SK-N-SH (cell line): ENCODE results near the gene TANC1. TPM values are rescaled to one million over a fixed set of nuclear protein-coding genes. Genes with fewer than 3 reads are reported as not detected.

Source experiments
- CTCF ChIA-PET: fragments of 300-600, 350-600 bp; formaldehyde crosslinking; extraction: SDS; loops from one replicate; lab custom pipeline; 2021; lab: Yijun Ruan, JAX
- POLR2A ChIA-PET: fragments of 350-600 bp; sonication (Branson Sonifier 250); formaldehyde crosslinking; extraction: SDS; loops from one replicate; lab custom pipeline; 2020; ENCODE audit warnings: antibody characterized with exemption, inconsistent platforms; lab: Yijun Ruan, JAX
- DNase-seq: peaks from one replicate; pipeline ENCODE4 v3.0.0; 2012
- H2AFZ ChIP-seq: fragments of 200-600 bp; sonication (generic); 2 replicates; pipeline ENCODE4 v1.8.1; 2016; ENCODE audit warnings: antibody characterized with exemption, mild to moderate bottlenecking, low read depth
- H3F3A ChIP-seq: fragments of 200-600 bp; sonication (generic); replicated peaks from 2 replicates; pipeline ENCODE3; 2016; ENCODE audit warnings: antibody characterized with exemption, mild to moderate bottlenecking; ENCODE audit not compliant: insufficient read depth
- H3K27ac ChIP-seq, 2 experiments: fragments of 200-500 bp in 1 of 2; fragments of 200-600 bp in 1 of 2; sonication (Bioruptor generic) in 1 of 2; sonication (generic), shearing (Covaris generic) in 1 of 2; 2 replicates each; pipeline versions ENCODE4 v1.5.1 to v1.6.1; 2014 to 2016; ENCODE audit warnings: low read depth in 2 of 2, inconsistent platforms in 1 of 2, low read length in 1 of 2, mild to moderate bottlenecking in 1 of 2, mixed read lengths in 1 of 2
- H3K27me3 ChIP-seq: fragments of 200-600 bp; sonication (generic), shearing (Covaris generic); 2 replicates; pipeline ENCODE4 v1.6.1; 2016; ENCODE audit warnings: mixed run types; ENCODE audit not compliant: insufficient read depth
- H3K36me3 ChIP-seq, 2 experiments: fragments of 200-500 bp in 1 of 2; fragments of 200-600 bp in 1 of 2; sonication (Bioruptor generic) in 1 of 2; sonication (generic) in 1 of 2; replicated peaks in 1 of 2; 2 replicates each; pipeline versions ENCODE3 to v1.5.1; 2014 to 2016; ENCODE audit warnings: low read length in 1 of 2, mild to moderate bottlenecking in 1 of 2; ENCODE audit not compliant: insufficient read depth in 2 of 2, control insufficient read depth in 1 of 2
- H3K4me1 ChIP-seq, 2 experiments: fragments of 200-500 bp in 1 of 2; fragments of 200-600 bp in 1 of 2; sonication (Bioruptor generic) in 1 of 2; sonication (generic), shearing (Covaris generic) in 1 of 2; 2 replicates each; pipeline versions ENCODE4 v1.5.1 to v1.6.1; 2014 to 2016; ENCODE audit warnings: low read depth in 1 of 2, low read length in 1 of 2, mixed run types in 1 of 2; ENCODE audit not compliant: insufficient read depth in 2 of 2, control insufficient read depth in 1 of 2
- H3K4me2 ChIP-seq: fragments of 200-600 bp; sonication (generic), shearing (Covaris generic); 2 replicates; pipeline ENCODE4 v1.6.1; 2017; ENCODE audit warnings: mixed run types
- H3K4me3 ChIP-seq, 2 experiments: fragments of 200-500 bp in 1 of 2; fragments of 200-600 bp in 1 of 2; sonication (Bioruptor generic) in 1 of 2; sonication (generic), shearing (Covaris generic) in 1 of 2; 2 replicates each; pipeline versions ENCODE4 v1.5.1 to v1.8.1; 2014 to 2016; ENCODE audit warnings: low read depth in 2 of 2, inconsistent platforms in 1 of 2, low read length in 1 of 2, mild to moderate bottlenecking in 1 of 2, mixed read lengths in 1 of 2, moderate library complexity in 1 of 2
- H3K79me2 ChIP-seq: fragments of 200-600 bp; sonication (generic); 2 replicates; pipeline ENCODE4 v1.8.1; 2017; ENCODE audit warnings: mild to moderate bottlenecking; ENCODE audit not compliant: insufficient read depth
- H3K9ac ChIP-seq: fragments of 200-600 bp; sonication (generic); 2 replicates; pipeline ENCODE4 v1.6.1; 2017; ENCODE audit warnings: mixed run types
- H3K9me2 ChIP-seq: fragments of 200-600 bp; sonication (generic); 2 replicates; pipeline ENCODE4 v1.6.1; 2017; ENCODE audit warnings: mixed run types
- H3K9me3 ChIP-seq: fragments of 200-600 bp; sonication (generic); 2 replicates; pipeline ENCODE4 v1.6.1; 2017; ENCODE audit warnings: mixed run types, mild to moderate bottlenecking, moderate library complexity
- H4K20me1 ChIP-seq: fragments of 200-600 bp; sonication (generic); 2 replicates; pipeline ENCODE4 v1.6.1; 2017; ENCODE audit warnings: mild to moderate bottlenecking, mixed run types; ENCODE audit not compliant: insufficient read depth
- ELF1 ChIP-seq: IDR thresholded peaks from 2 replicates; pipeline ENCODE4 v1.4.0; 2012
- EP300 ChIP-seq, 2 experiments: IDR thresholded peaks; 2 replicates each; pipeline versions ENCODE4 v1.4.0 to v1.6.1; 2012; ENCODE audit warnings: borderline replicate concordance in 1 of 2, low read depth in 1 of 2, low read length in 1 of 2
- FOXM1 ChIP-seq: IDR thresholded peaks from 2 replicates; pipeline ENCODE4 v1.4.0; 2012; ENCODE audit warnings: low read depth, mild to moderate bottlenecking
- GABPA ChIP-seq: IDR thresholded peaks from 2 replicates; pipeline ENCODE4 v1.4.0; 2012; ENCODE audit warnings: low read depth, mild to moderate bottlenecking
- JUND ChIP-seq: IDR thresholded peaks from 2 replicates; pipeline ENCODE4 v1.4.0; 2012
- MEF2A ChIP-seq: IDR thresholded peaks from 2 replicates; pipeline ENCODE4 v1.4.0; 2012; ENCODE audit warnings: low read depth, borderline replicate concordance
- MXI1 ChIP-seq: IDR thresholded peaks from 2 replicates; pipeline ENCODE4 v1.6.1; 2012; ENCODE audit warnings: mild to moderate bottlenecking, low read depth, low read length, improper control_type of control experiment
- RCOR1 ChIP-seq: fragments of 150-350 bp; IDR thresholded peaks from 2 replicates; pipeline ENCODE4 v1.6.1; 2017; ENCODE audit warnings: antibody characterized with exemption, low read length
- RFX5 ChIP-seq: IDR thresholded peaks from 2 replicates; pipeline ENCODE4 v1.6.1; 2012; ENCODE audit warnings: mild to moderate bottlenecking, improper control_type of control experiment, low read length
- RXRA ChIP-seq: IDR thresholded peaks from 2 replicates; pipeline ENCODE4 v1.4.0; 2012; ENCODE audit warnings: low read depth, mild to moderate bottlenecking, borderline replicate concordance
- TEAD4 ChIP-seq: IDR thresholded peaks from 2 replicates; pipeline ENCODE4 v1.4.0; 2012; ENCODE audit warnings: mild to moderate bottlenecking, borderline replicate concordance; ENCODE audit not compliant: insufficient read depth
- YY1 ChIP-seq: IDR thresholded peaks from 2 replicates; pipeline ENCODE4 v1.4.0; 2012; ENCODE audit warnings: low read depth, mild to moderate bottlenecking
- WGBS: methylation state at CpG from one replicate; pipeline ENCODE4 v1.1.6; 2017; ENCODE audit warnings: low lambda C conversion rate; 5-methylcytosine and 5-hydroxymethylcytosine counted together
- polyA plus RNA-seq, 3 experiments: library from polyadenylated mRNA; depleted of rRNA; stranded (reverse); fragments of >200 nt; gene quantifications; 2 replicates each; pipeline ENCODE4 v1.2.3, GENCODE V29; 2012
- TF ChIP-seq, protein P1 (sequence below): IDR thresholded peaks from 2 replicates; pipeline ENCODE4 v1.6.1; 2012; ENCODE audit warnings: mild to moderate bottlenecking, low read depth, low read length, moderate library complexity
- TF ChIP-seq, protein P2 (sequence below): IDR thresholded peaks from 2 replicates; pipeline ENCODE4; 2012
- TF ChIP-seq, protein P3 (sequence below): fragments of 150-350 bp; IDR thresholded peaks from 2 replicates; pipeline ENCODE4 v1.6.1; 2017; ENCODE audit warnings: antibody characterized with exemption, low read length, low read depth, borderline replicate concordance

Gene TANC1
- polyA plus RNA-seq, 1 of the 3 experiments (the other 2 are of a cell fraction): 19.2 TPM

GRCh38 chr2:158928515-158928914 lies 39.9 kb upstream of the TANC1 start:
- 84% methylated on average over 2 of the region's 2 CpGs for whole genome bisulfite sequencing

More at GRCh38 chr2:158928515-158928914, 39.9 kb upstream of the TANC1 start:
- TF ChIP-seq YY1 (no peak), RXRA (no peak), GABPA (no peak), RCOR1 (no peak), RFX5 (no peak), ELF1 (no peak), EP300 (IDR thresholded peaks at IDR 0.05; ENCODE audit: borderline replicate concordance in 1 of 2, low read depth in 1 of 2, low read length in 1 of 2) (no peak), FOXM1 (no peak), MEF2A (no peak), JUND (no peak), TEAD4 (no peak), MXI1 (no peak)
- TF ChIP-seq, protein P1, sequence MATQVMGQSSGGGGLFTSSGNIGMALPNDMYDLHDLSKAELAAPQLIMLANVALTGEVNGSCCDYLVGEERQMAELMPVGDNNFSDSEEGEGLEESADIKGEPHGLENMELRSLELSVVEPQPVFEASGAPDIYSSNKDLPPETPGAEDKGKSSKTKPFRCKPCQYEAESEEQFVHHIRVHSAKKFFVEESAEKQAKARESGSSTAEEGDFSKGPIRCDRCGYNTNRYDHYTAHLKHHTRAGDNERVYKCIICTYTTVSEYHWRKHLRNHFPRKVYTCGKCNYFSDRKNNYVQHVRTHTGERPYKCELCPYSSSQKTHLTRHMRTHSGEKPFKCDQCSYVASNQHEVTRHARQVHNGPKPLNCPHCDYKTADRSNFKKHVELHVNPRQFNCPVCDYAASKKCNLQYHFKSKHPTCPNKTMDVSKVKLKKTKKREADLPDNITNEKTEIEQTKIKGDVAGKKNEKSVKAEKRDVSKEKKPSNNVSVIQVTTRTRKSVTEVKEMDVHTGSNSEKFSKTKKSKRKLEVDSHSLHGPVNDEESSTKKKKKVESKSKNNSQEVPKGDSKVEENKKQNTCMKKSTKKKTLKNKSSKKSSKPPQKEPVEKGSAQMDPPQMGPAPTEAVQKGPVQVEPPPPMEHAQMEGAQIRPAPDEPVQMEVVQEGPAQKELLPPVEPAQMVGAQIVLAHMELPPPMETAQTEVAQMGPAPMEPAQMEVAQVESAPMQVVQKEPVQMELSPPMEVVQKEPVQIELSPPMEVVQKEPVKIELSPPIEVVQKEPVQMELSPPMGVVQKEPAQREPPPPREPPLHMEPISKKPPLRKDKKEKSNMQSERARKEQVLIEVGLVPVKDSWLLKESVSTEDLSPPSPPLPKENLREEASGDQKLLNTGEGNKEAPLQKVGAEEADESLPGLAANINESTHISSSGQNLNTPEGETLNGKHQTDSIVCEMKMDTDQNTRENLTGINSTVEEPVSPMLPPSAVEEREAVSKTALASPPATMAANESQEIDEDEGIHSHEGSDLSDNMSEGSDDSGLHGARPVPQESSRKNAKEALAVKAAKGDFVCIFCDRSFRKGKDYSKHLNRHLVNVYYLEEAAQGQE: no peak
- TF ChIP-seq, protein P2, sequence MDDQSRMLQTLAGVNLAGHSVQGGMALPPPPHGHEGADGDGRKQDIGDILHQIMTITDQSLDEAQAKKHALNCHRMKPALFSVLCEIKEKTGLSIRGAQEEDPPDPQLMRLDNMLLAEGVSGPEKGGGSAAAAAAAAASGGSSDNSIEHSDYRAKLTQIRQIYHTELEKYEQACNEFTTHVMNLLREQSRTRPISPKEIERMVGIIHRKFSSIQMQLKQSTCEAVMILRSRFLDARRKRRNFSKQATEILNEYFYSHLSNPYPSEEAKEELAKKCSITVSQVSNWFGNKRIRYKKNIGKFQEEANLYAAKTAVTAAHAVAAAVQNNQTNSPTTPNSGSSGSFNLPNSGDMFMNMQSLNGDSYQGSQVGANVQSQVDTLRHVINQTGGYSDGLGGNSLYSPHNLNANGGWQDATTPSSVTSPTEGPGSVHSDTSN: no peak
- TF ChIP-seq, protein P3, sequence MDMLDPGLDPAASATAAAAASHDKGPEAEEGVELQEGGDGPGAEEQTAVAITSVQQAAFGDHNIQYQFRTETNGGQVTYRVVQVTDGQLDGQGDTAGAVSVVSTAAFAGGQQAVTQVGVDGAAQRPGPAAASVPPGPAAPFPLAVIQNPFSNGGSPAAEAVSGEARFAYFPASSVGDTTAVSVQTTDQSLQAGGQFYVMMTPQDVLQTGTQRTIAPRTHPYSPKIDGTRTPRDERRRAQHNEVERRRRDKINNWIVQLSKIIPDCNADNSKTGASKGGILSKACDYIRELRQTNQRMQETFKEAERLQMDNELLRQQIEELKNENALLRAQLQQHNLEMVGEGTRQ: no peak
- Histone ChIP-seq H3K9ac (no peak overlapping the region), H3K4me2 (no peak overlapping the region), H3K9me3 (no peaks in the 10 kb centered on the region), H3K4me1 (peaks cover 0 to 5% of the 10 kb centered on the region in 2 experiments; a peak in 3 of 4 replicates), H3K27me3 (no peaks in the 10 kb centered on the region), H3K9me2 (no peaks in the 10 kb centered on the region), H3K4me3 (no peak overlapping the region), H2AFZ (no peak overlapping the region), H4K20me1 (no peaks in the 10 kb centered on the region), H3K79me2 (no peaks in the 10 kb centered on the region), H3F3A (peaks cover 14% of the 10 kb centered on the region), H3K36me3 (no peaks in the 10 kb centered on the region), H3K27ac (no peak overlapping the region)
- ChIA-PET CTCF (interaction anchor here (1.9 kb wide), 1 partner anchor 190 kb away, joined by 6 read pairs; no protein-coding TSS in a partner anchor), POLR2A (no interaction called here)
- no peak for DNase-seq
